ENCODE data around the gene PLXNB2.

Gene PLXNB2

GRCh38 chr22:50258361-50259292, 48.8 kb downstream of the PLXNB2 start:
- TF ChIP-seq SIN3A (IDR thresholded peaks at IDR 0.05; ENCODE audit: borderline replicate concordance, insufficient read depth, low read length) (no peak), REST (IDR thresholded peaks at IDR 0.05; ENCODE audit: insufficient read depth in 1 of 2, low read depth in 2 of 2, low read length in 2 of 2) (no peak), POLR2AphosphoS5 (IDR thresholded peaks at IDR 0.05; ENCODE audit: low read depth, low read length) (no peak), TAF1 (IDR thresholded peaks at IDR 0.05; ENCODE audit: borderline replicate concordance, insufficient read depth, low read length) (no peak), FOXP2 (optimal IDR thresholded peaks at IDR 0.05; ENCODE audit: borderline replicate concordance, extremely low read depth, extremely low read length, insufficient read depth) (no peak)

- TF ChIP-seq FOXP2 (optimal IDR thresholded peaks at IDR 0.05; ENCODE audit: borderline replicate concordance, extremely low read depth, extremely low read length, insufficient read depth) (no peak), POLR2AphosphoS5 (IDR thresholded peaks at IDR 0.05; ENCODE audit: low read depth, low read length) (no peak), SIN3A (IDR thresholded peaks at IDR 0.05; ENCODE audit: borderline replicate concordance, insufficient read depth, low read length) (no peak), REST (IDR thresholded peaks at IDR 0.05; ENCODE audit: insufficient read depth in 1 of 2, low read depth in 2 of 2, low read length in 2 of 2) (no peak), TAF1 (IDR thresholded peaks at IDR 0.05; ENCODE audit: borderline replicate concordance, insufficient read depth, low read length) (no peak)
These were observed 49.7 kb downstream of the PLXNB2 start for GRCh38 chr22:50257451-50258360.

DNA sequence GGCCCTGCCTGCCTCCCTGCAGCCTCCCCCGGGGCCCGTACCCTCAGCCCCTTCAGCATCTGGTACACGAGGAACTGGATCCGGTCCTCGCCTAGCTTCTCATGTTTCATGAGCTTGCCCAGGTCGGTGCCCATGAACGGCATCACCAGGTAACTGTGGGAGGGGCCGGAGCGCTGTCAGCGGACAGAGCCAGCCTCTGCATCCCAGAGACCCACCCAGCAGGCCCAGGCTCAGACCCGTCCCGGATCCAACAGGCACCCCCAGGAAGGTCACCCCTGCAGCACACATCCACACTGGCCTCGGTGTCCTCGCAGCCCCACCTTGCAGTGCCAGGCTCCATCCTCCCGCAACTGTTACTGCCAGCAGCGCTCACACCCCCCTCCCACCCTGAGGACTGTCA, 50.4 kb downstream of the PLXNB2 start:
- no peak for TF ChIP-seq POLR2AphosphoS5 (IDR thresholded peaks at IDR 0.05; ENCODE audit: low read depth, low read length)
- TF ChIP-seq REST (IDR thresholded peaks at IDR 0.05; ENCODE audit: insufficient read depth in 1 of 2, low read depth in 2 of 2, low read length in 2 of 2): no peak
- no peak for TF ChIP-seq FOXP2 (optimal IDR thresholded peaks at IDR 0.05; ENCODE audit: borderline replicate concordance, extremely low read depth, extremely low read length, insufficient read depth)
- TF ChIP-seq TAF1 (IDR thresholded peaks at IDR 0.05; ENCODE audit: borderline replicate concordance, insufficient read depth, low read length): no peak
- no peak for TF ChIP-seq SIN3A (IDR thresholded peaks at IDR 0.05; ENCODE audit: borderline replicate concordance, insufficient read depth, low read length)

DNA sequence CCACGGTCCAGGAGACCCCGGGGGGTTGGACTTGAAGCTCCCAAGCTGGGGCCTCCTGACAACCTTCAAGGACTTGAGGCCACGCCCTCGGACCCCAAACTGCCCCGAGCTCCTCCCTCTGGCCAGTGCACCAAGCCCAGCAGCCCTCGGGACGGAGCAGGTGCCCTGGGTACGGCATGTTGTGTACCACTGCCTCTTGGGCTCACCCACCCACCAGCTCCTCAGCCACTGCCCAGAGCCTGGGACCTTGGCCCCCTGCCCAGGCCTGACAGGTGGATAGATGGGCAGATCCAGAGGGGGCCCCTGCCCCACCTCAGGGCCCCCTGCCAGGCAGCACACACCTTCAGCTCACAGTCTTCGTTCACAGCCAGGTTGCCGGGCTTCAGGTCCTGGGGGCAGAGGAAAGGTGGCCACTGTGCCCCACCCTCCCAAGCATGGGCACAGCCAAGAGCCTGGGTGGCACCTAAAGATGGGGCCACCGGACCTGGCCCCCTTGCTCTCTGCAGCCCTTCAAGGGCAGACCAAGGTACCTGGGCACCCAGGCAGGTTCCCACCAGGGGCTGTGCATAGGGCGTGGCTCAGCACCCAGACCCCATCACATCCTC, 51.1 kb downstream of the PLXNB2 start:
- TF ChIP-seq FOXP2 (optimal IDR thresholded peaks at IDR 0.05; ENCODE audit: borderline replicate concordance, extremely low read depth, extremely low read length, insufficient read depth) (no peak), REST (IDR thresholded peaks at IDR 0.05; ENCODE audit: insufficient read depth in 1 of 2, low read depth in 2 of 2, low read length in 2 of 2) (no peak), POLR2AphosphoS5 (IDR thresholded peaks at IDR 0.05; ENCODE audit: low read depth, low read length) (no peak), TAF1 (IDR thresholded peaks at IDR 0.05; ENCODE audit: borderline replicate concordance, insufficient read depth, low read length) (no peak), SIN3A (IDR thresholded peaks at IDR 0.05; ENCODE audit: borderline replicate concordance, insufficient read depth, low read length) (no peak)
